K562 (cell line): ENCODE data around the gene COCH. TPM values are rescaled to one million over a fixed set of nuclear protein-coding genes. Genes with fewer than 3 reads are reported as not detected.

Experiments
- ATAC-seq: fragments of 200-7000 bp; cut with Tn5 transposase; 3 replicates; pipeline ENCODE4 v1.9.1; 2020; ENCODE audit warnings: moderate library complexity
- BruUV-seq: library from RNA; stranded (reverse); fragments of 400-500 nt; replicated peaks from 2 replicates; lab custom pipeline; 2021; lab: Mats Ljungman, UMichigan
- CTCF ChIA-PET: fragments of 300-600 bp; formaldehyde crosslinking; extraction: SDS; loops from one replicate; lab custom pipeline; 2021; ENCODE audit warnings: low intra/inter-chr PET ratio; lab: Yijun Ruan, JAX
- POLR2A ChIA-PET: fragments of 300-600, 350-650 bp; sonication (Branson Sonifier 250); formaldehyde crosslinking; extraction: SDS; loops from one replicate; lab custom pipeline; 2021; ENCODE audit warnings: antibody characterized with exemption, inconsistent platforms; lab: Yijun Ruan, JAX
- DNase-seq, 4 experiments: peaks; one replicate each; pipeline versions ENCODE4 v3.0.0 to v3.0.0-alpha.2; 2011 to 2018; ENCODE audit warnings: low spot score in 3 of 4, mixed read lengths in 3 of 4; ENCODE audit errors: extremely low read depth in 1 of 4
- FAIRE-seq: peaks from 2 replicates; lab custom pipeline; 2011; peaks lifted over from hg19 to GRCh38; lab: Jason Lieb, UNC
- H2AFZ ChIP-seq: 2 replicates; pipeline ENCODE4 v1.6.0; 2011; ENCODE audit warnings: low read depth, low read length, control low read depth, inconsistent platforms
- H3K27ac ChIP-seq: fragments of 200-600 bp; 3 replicates; pipeline ENCODE4 v1.8.0; 2011; ENCODE audit warnings: low read depth, mild to moderate bottlenecking, control low read depth, inconsistent platforms, low read length, moderate library complexity, mixed read lengths; ENCODE audit errors: extremely low read depth
- H3K27me3 ChIP-seq, 2 experiments: fragments of 300-600 bp in 1 of 2; 2 replicates in 1 of 2; 3 replicates in 1 of 2; pipeline versions ENCODE4 v1.6.0 to v1.8.0; 2011; ENCODE audit warnings: inconsistent platforms in 2 of 2, low read length in 2 of 2, mild to moderate bottlenecking in 1 of 2, mixed read lengths in 1 of 2, moderate library complexity in 1 of 2; ENCODE audit not compliant: control insufficient read depth in 2 of 2, insufficient read depth in 2 of 2
- H3K36me3 ChIP-seq: fragments of 300-600 bp; 3 replicates; pipeline ENCODE4 v1.8.0; 2011; ENCODE audit warnings: mild to moderate bottlenecking, low read length, inconsistent platforms; ENCODE audit not compliant: control insufficient read depth, insufficient read depth
- H3K4me1 ChIP-seq, 2 experiments: fragments of 200-600 bp in 1 of 2; replicated peaks in 1 of 2; 2 replicates in 1 of 2; 3 replicates in 1 of 2; pipeline versions ENCODE4 v1.5.1 to v1.8.0; 2011; ENCODE audit warnings: inconsistent platforms in 2 of 2, low read length in 2 of 2, mild to moderate bottlenecking in 1 of 2, mixed read lengths in 1 of 2, moderate library complexity in 1 of 2; ENCODE audit not compliant: control insufficient read depth in 2 of 2, insufficient read depth in 2 of 2
- H3K4me2 ChIP-seq: 2 replicates; pipeline ENCODE4 v1.6.1; 2011; ENCODE audit warnings: low read length, control low read depth, inconsistent platforms, mixed read lengths; ENCODE audit not compliant: insufficient read depth
- H3K4me3 ChIP-seq: fragments of 200-600 bp; sonication (generic), shearing (Covaris generic); 2 replicates; pipeline ENCODE4 v1.5.1; 2016; ENCODE audit warnings: control low read depth, inconsistent platforms
- H3K79me2 ChIP-seq: fragments of 200-600 bp; 3 replicates; pipeline ENCODE4 v1.8.0; 2011; ENCODE audit warnings: low read length, inconsistent platforms; ENCODE audit not compliant: control insufficient read depth, insufficient read depth
- H3K9ac ChIP-seq, 2 experiments: 2 replicates each; pipeline versions ENCODE4 v1.6.0 to v1.6.1; 2011; ENCODE audit warnings: low read depth in 2 of 2, low read length in 2 of 2, control low read depth in 1 of 2, inconsistent platforms in 1 of 2, mild to moderate bottlenecking in 1 of 2, mixed read lengths in 1 of 2; ENCODE audit not compliant: insufficient read depth in 1 of 2
- H3K9me1 ChIP-seq: one replicate; pipeline ENCODE4 v1.6.0; 2011; ENCODE audit warnings: inconsistent platforms, mild to moderate bottlenecking, low read length, moderate library complexity; ENCODE audit not compliant: control insufficient read depth, insufficient read depth
- H3K9me3 ChIP-seq: replicated peaks from 2 replicates; pipeline ENCODE4 v1.5.1; 2011; ENCODE audit warnings: low read depth, low read length, inconsistent platforms; ENCODE audit not compliant: control insufficient read depth, insufficient read depth
- H4K20me1 ChIP-seq: replicated peaks from 2 replicates; pipeline ENCODE4 v1.6.1; 2011; ENCODE audit warnings: low read length, inconsistent platforms, mixed read lengths; ENCODE audit not compliant: control insufficient read depth, insufficient read depth
- BCOR ChIP-seq: fragments of 450-650 bp; IDR thresholded peaks from 2 replicates; pipeline ENCODE4 v1.6.1; 2016
- CEBPG ChIP-seq, 3 experiments: fragments of 200-800 bp in 1 of 3; sonication (Bioruptor generic) in 1 of 3; sonication (generic) in 1 of 3; formaldehyde crosslinking in 1 of 3; IDR thresholded peaks in 2 of 3; conservative IDR thresholded peaks in 1 of 3; 2 replicates each; pipeline versions ENCODE4 v1.6.1 to v1.8.0; 2016 to 2022; ENCODE audit warnings: missing compliant biosample characterization in 2 of 3, missing genetic modification characterization in 2 of 3, mild to moderate bottlenecking in 1 of 3, missing genetic modification reagents in 1 of 3
- FIP1L1 ChIP-seq: fragments of 200-400 bp; formaldehyde crosslinking; IDR thresholded peaks from 2 replicates; pipeline ENCODE4 v1.6.1; 2018; ENCODE audit warnings: mild to moderate bottlenecking, low read depth, low read length; ENCODE audit not compliant: poor library complexity, severe bottlenecking
- KLF6 ChIP-seq: fragments of 250-450 bp; sonication (Bioruptor Pico); IDR thresholded peaks from 2 replicates; pipeline ENCODE4 v1.4.0; 2020; ENCODE audit warnings: mild to moderate bottlenecking, moderate library complexity, borderline replicate concordance
- MEF2D ChIP-seq: conservative IDR thresholded peaks from 2 replicates; pipeline ENCODE4 v1.6.1; 2016; ENCODE audit warnings: low read depth, missing genetic modification characterization, missing compliant biosample characterization
- PHB2 ChIP-seq: fragments of 450-650 bp; IDR thresholded peaks from 2 replicates; pipeline ENCODE4 v1.6.1; 2017; ENCODE audit warnings: low read depth
- POLR2H ChIP-seq: IDR thresholded peaks from 2 replicates; pipeline ENCODE4 v1.6.1; 2016; ENCODE audit warnings: missing genetic modification characterization, low read depth, mild to moderate bottlenecking, control low read depth, missing compliant biosample characterization, moderate library complexity
- RBM39 ChIP-seq: fragments of 200-400 bp; formaldehyde crosslinking; optimal IDR thresholded peaks from 2 replicates; pipeline ENCODE3; 2018; ENCODE audit warnings: low read depth, low read length
- RUNX1 ChIP-seq: sonication (generic); IDR thresholded peaks from 2 replicates; pipeline ENCODE4 v1.6.1; 2016; ENCODE audit warnings: antibody characterized with exemption, low read depth
- SMAD1 ChIP-seq: fragments of 150-350 bp; IDR thresholded peaks from 2 replicates; pipeline ENCODE4 v1.6.1; 2014; ENCODE audit warnings: low read length, low read depth; ENCODE audit not compliant: partially characterized antibody
- THAP12 ChIP-seq: fragments of 250-450 bp; sonication (Bioruptor Pico); IDR thresholded peaks from 2 replicates; pipeline ENCODE4 v1.9.0; 2021; ENCODE audit warnings: mild to moderate bottlenecking, inconsistent platforms
- ZBTB8A ChIP-seq: fragments of 450-650 bp; IDR thresholded peaks from 2 replicates; pipeline ENCODE4 v1.6.1; 2018; ENCODE audit warnings: mild to moderate bottlenecking, moderate library complexity; ENCODE audit not compliant: partially characterized antibody
- ZNF780A ChIP-seq: fragments of 250-450 bp; sonication (Bioruptor Pico); IDR thresholded peaks from 2 replicates; pipeline ENCODE4 v1.5.0; 2021; ENCODE audit warnings: mild to moderate bottlenecking
- WGBS: fragments of 100-300 bp; shearing (Covaris generic); methylation state at CpG from one replicate; pipeline ENCODE4 v1.1.6; 2016; ENCODE audit warnings: low coverage, mixed read lengths; ENCODE audit not compliant: insufficient coverage; ENCODE audit errors: missing lambda C conversion rate; 5-methylcytosine and 5-hydroxymethylcytosine counted together
- in situ Hi-C: fragments of 300-500 bp; cut with MboI; formaldehyde crosslinking; loops from 4 replicates; pipeline ENCODE4 v1.15.0; 2018; ENCODE audit warnings: inconsistent platforms, mixed read lengths
- intact Hi-C: fragments of 100-400 bp; cut with micrococcal nuclease; formaldehyde crosslinking; loops from 2 replicates; pipeline ENCODE4 v1.14.2; 2022
- polyA plus RNA-seq, 8 experiments: library from polyadenylated mRNA; depleted of rRNA in 4 of 8; stranded (reverse) in 5 of 8; unstranded in 3 of 8; fragments of >200 nt; fragmentation: Nextera tagmentation in 2 of 8; fragmentation: Illumina TruSeq in 1 of 8; extraction: Ambion mirVana in 2 of 8; extraction: Trizol in 1 of 8; gene quantifications; 2 replicates each; pipeline versions ENCODE4 v1.2.1 to v1.2.3, GENCODE V29; 2011 to 2014; ENCODE audit warnings: inconsistent platforms in 1 of 8, missing spikeins in 1 of 8
- total RNA-seq, 7 experiments: library from RNA; depleted of rRNA in 6 of 7; stranded (reverse); fragments of >200 nt in 6 of 7; fragmentation: Illumina TruSeq in 2 of 7; extraction: Trizol in 2 of 7; gene quantifications; 2 replicates each; pipeline versions ENCODE4 v1.2.1 to v1.2.3, GENCODE V29; 2011 to 2021; ENCODE audit warnings: low replicate concordance in 1 of 7
- TF ChIP-seq, protein P1 (sequence below): sonication (generic); formaldehyde crosslinking; IDR thresholded peaks from 2 replicates; pipeline ENCODE4 v1.9.0; 2022; ENCODE audit warnings: mild to moderate bottlenecking, missing genetic modification reagents

The COCH gene
- total and polyA plus RNA-seq, 9 of the 15 experiments (the other 6 are each of a cell fraction or from before 2014, with no cell fraction given), result 27.0 to 141 (median 69.3) TPM

DNA sequence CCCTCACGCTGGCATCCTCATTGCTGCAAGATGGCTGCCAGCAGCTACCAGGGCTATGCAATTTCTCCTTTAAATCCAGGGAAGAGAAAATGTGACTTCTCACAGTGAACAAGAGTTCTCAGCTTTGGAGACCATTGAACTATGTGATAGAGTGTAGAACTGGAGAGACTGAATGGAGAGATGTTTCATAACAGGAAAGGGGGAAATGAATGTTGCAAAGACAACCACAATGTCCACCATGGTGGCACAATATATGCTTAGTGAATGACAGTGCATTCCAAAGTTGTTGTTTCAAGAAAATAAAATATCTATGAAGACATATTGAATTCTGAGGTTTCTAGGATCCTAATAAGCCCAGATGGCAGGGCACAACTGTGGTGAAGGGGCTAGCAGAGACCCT lies 13.2 kb upstream of the COCH start:
- H4K20me1 ChIP-seq, result no peaks in the 10 kb centered on the region
- H3K27me3 ChIP-seq, result no peaks in the 10 kb centered on the region
- FAIRE-seq (no peak), DNase-seq (no peak), ATAC-seq (no peak)
- in situ Hi-C loops (no loop called here), intact Hi-C loops (no loop called here)
- no peak overlapping the region for H3K4me2 ChIP-seq
- H3K9me3 ChIP-seq, result no peaks in the 10 kb centered on the region
- CTCF ChIA-PET, result no interaction called here
- H3K4me3 ChIP-seq, result no peak overlapping the region
- POLR2A ChIA-PET, result interaction anchor here (1.4 kb wide), 1 partner anchor 12 kb away, joined by 3 read pairs; no protein-coding TSS in a partner anchor
- peak overlapping the region; percentile 85 for H2AFZ ChIP-seq
- BruUV-seq, result no TSS peak
- H3K4me1 ChIP-seq, result peaks cover 0 to 5% of the 10 kb centered on the region in 2 experiments; a peak in 2 of 5 replicates
- no peak overlapping the region for H3K27ac ChIP-seq
- H3K9ac ChIP-seq, result no peak overlapping the region
- 50% methylated on average over 1 of the region's 1 CpG for WGBS
- TF ChIP-seq, protein P1, sequence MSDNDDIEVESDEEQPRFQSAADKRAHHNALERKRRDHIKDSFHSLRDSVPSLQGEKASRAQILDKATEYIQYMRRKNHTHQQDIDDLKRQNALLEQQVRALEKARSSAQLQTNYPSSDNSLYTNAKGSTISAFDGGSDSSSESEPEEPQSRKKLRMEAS (CRISPR knock-in tag), result no peak
- no peak for TF ChIP-seq MEF2D (tag)
- TF ChIP-seq CEBPG (CRISPR knock-in tag; IDR thresholded peaks at IDR 0.05), result no peak
- TF ChIP-seq CEBPG (tag; conservative IDR thresholded peaks at IDR 0.05 in 1 of 2, IDR thresholded peaks at IDR 0.05 in 1 of 2), result no peak
- TF ChIP-seq RUNX1, result no peak
- TF ChIP-seq BCOR, result no peak
- TF ChIP-seq PHB2, result no peak
- no peak for TF ChIP-seq ZBTB8A
- no peak for TF ChIP-seq THAP12 (CRISPR knock-in tag)
- no peak for TF ChIP-seq SMAD1
- no peak for TF ChIP-seq POLR2H
- no peak for TF ChIP-seq FIP1L1
- no peak for TF ChIP-seq KLF6
- no peak for TF ChIP-seq ZNF780A (CRISPR knock-in tag)
- TF ChIP-seq RBM39, result no peak
- TF ChIP-seq, all 486 proteins: peak for 0
- H3K9me1 ChIP-seq, result no peaks in the 10 kb centered on the region
- H3K36me3 ChIP-seq, result no peaks in the 10 kb centered on the region
- no peaks in the 10 kb centered on the region for H3K79me2 ChIP-seq
